Activated CD4-positive, alpha-beta T cell treated with anti-CD3 and anti-CD28 coated beads, Interleukin-10, Interleukin-2, amounts not matched to agents 100 ng/mL and 50 ng/mL, durations not matched to agents 16 hours and 8 hours (primary cell): Measurements from ENCODE around the gene ADAMTSL3.
"Not testable (repeated sequence)": the region's sequence is repeated elsewhere in the genome, so short reads cannot be mapped to it uniquely, and the experiment has no call there.

Experiments used
- DNase-seq: peaks from one replicate; pipeline ENCODE4 v3.0.0-alpha.2; 2020

The ADAMTSL3 gene

GRCh38 chr15:83930392-83931212, 276.7 kb downstream of the ADAMTSL3 start:
- no peak for DNase-seq

- DNase-seq = no peak
Measured at GRCh38 chr15:83935774-83936173, 281.9 kb downstream of the ADAMTSL3 start.

- DNase-seq = no peak
Measured at GRCh38 chr15:83940136-83940535, 286.2 kb downstream of the ADAMTSL3 start.

GRCh38 chr15:83943043-83943442, 289.1 kb downstream of the ADAMTSL3 start:
- no peak for DNase-seq

GRCh38 chr15:83943849-83944404, 290.0 kb downstream of the ADAMTSL3 start:
- DNase-seq = no peak

- no peak for DNase-seq
Measured at GRCh38 chr15:83947156-83947555, 293.2 kb downstream of the ADAMTSL3 start.

- DNase-seq = no peak
Measured at GRCh38 chr15:83954506-83954905, 300.6 kb downstream of the ADAMTSL3 start.

- DNase-seq = no peak
Measured at GRCh38 chr15:83955806-83956265, 301.9 kb downstream of the ADAMTSL3 start.

- no peak for DNase-seq
Measured at GRCh38 chr15:83956887-83957286, 303.0 kb downstream of the ADAMTSL3 start.

- DNase-seq = no peak
Measured at GRCh38 chr15:83959477-83959876, 305.6 kb downstream of the ADAMTSL3 start.

GRCh38 chr15:83960192-83960829, 306.4 kb downstream of the ADAMTSL3 start:
- DNase-seq = no peak

- no peak for DNase-seq
Measured at GRCh38 chr15:83961311-83961710, 307.4 kb downstream of the ADAMTSL3 start.

GRCh38 chr15:83964967-83965366, 311.0 kb downstream of the ADAMTSL3 start:
- DNase-seq = not testable (repeated sequence)

- DNase-seq = no peak
Measured at GRCh38 chr15:83970295-83970890, 316.5 kb downstream of the ADAMTSL3 start.

GRCh38 chr15:83971992-83972391, 318.1 kb downstream of the ADAMTSL3 start:
- no peak for DNase-seq

- peak; percentile 28 for DNase-seq
Measured at GRCh38 chr15:83973816-83974215, 319.9 kb downstream of the ADAMTSL3 start.

GRCh38 chr15:83977992-83978391, 324.1 kb downstream of the ADAMTSL3 start:
- no peak for DNase-seq

GRCh38 chr15:83978588-83978987, 324.7 kb downstream of the ADAMTSL3 start:
- DNase-seq = no peak

- DNase-seq = no peak
Measured at GRCh38 chr15:83980637-83981036, 326.7 kb downstream of the ADAMTSL3 start.

- DNase-seq = no peak
Measured at GRCh38 chr15:83982748-83983147, 328.8 kb downstream of the ADAMTSL3 start.

GRCh38 chr15:83983634-83984458, 329.9 kb downstream of the ADAMTSL3 start:
- no peak for DNase-seq

GRCh38 chr15:83984601-83985000, 330.7 kb downstream of the ADAMTSL3 start:
- no peak for DNase-seq

- no peak for DNase-seq
Measured at GRCh38 chr15:83991163-83991562, 337.2 kb downstream of the ADAMTSL3 start.
